Left kidney (tissue), 2 donors: ENCODE results near the gene MYT1. TPM values are rescaled to one million over a fixed set of nuclear protein-coding genes. Genes with fewer than 3 reads are reported as not detected.

ENCODE experiments used
- DNase-seq: peaks from one replicate; pipeline ENCODE4 v3.0.0-alpha.2; 2013
- polyA plus RNA-seq: library from polyadenylated mRNA; unstranded; fragments of 120-200 nt; gene quantifications from one replicate; pipeline ENCODE4 v1.2.1, GENCODE V29; 2013; ENCODE audit not compliant: insufficient read length

MYT1 gene
- polyA plus RNA-seq, 1 donor: 0.33 TPM

- no peak for DNase-seq
These were observed 10.2 kb upstream of the MYT1 start for GRCh38 chr20:64153861-64154589.

- no peak for DNase-seq
These were observed 9.5 kb upstream of the MYT1 start for GRCh38 chr20:64154590-64155257.

- no peak for DNase-seq
These were observed 8.8 kb upstream of the MYT1 start for GRCh38 chr20:64155258-64156135.

GRCh38 chr20:64156136-64156885 is 7.9 kb upstream of the MYT1 start:
- no peak for DNase-seq

GRCh38 chr20:64156886-64157875 is 7.1 kb upstream of the MYT1 start:
- DNase-seq: no peak

- no peak for DNase-seq
These were observed 6.4 kb upstream of the MYT1 start for GRCh38 chr20:64157878-64158277.

- no peak for DNase-seq
These were observed 5.6 kb upstream of the MYT1 start for GRCh38 chr20:64158346-64159285.

GRCh38 chr20:64159286-64159680 is 5.0 kb upstream of the MYT1 start:
- no peak for DNase-seq

- no peak for DNase-seq
These were observed 4.5 kb upstream of the MYT1 start for GRCh38 chr20:64159711-64160110.

GRCh38 chr20:64160118-64160517 is 4.1 kb upstream of the MYT1 start:
- no peak for DNase-seq

- DNase-seq: no peak
These were observed 3.5 kb upstream of the MYT1 start for GRCh38 chr20:64160526-64161355.

- peak; percentile 83 for DNase-seq
These were observed 2.7 kb upstream of the MYT1 start for GRCh38 chr20:64161356-64162238.

GRCh38 chr20:64162239-64162910 is 1.9 kb upstream of the MYT1 start:
- DNase-seq: no peak

GRCh38 chr20:64163776-64164122 is 503 bp upstream of the MYT1 start:
- DNase-seq: no peak

- DNase-seq: no peak
These were observed 1.8 kb downstream of the MYT1 start for GRCh38 chr20:64165866-64166600.
